ENCODE measurements around the gene GPN2.
A peak's percentile ranks its signal among the peaks of the same experiment; 100 is the strongest.

The GPN2 gene

DNA sequence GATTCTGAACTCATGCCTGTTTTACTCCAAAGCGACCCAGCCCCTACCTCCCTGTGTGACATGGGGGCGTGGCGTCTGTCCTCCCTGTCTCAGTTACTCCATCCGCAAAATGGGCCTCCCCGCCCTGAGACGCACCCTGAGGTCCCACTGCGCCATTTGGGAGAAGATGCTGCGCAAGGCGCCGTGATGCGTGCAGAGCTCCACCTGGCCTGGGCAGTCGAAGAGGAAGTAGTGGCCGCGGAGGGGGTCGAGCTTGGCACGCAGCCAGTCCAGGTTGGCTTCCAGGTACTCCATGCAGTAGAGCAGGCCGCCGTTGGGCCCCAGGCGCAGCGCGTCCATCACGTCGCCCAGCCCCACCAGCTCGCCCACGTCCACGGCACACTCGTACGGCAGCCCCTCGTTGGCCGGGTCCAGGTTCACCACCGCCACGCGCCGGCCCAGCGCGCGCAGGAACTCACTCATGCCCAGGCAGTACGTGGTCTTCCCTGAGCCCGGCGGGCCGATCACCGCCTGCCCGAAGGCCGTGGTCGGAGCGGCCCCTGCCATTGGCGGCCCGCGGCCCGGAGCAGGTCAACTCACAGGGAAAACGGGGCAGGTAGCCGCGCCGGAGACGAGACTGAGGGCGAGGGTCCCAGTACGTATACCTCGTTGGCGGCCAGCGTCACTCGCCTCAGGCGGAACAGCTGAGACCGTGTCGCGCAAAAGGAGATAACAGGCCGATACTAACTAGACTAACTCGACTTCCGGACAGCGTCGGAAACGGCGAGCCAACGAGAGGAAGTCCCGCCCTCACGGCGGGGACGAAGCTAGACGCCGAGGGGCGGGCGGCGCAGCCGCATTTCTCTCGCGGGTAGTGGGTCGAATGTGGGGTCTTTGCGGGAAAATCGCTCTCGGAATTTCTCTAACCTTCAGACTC, at the start of gene GPN2 (continued):
- TF ChIP-seq, protein P1, sequence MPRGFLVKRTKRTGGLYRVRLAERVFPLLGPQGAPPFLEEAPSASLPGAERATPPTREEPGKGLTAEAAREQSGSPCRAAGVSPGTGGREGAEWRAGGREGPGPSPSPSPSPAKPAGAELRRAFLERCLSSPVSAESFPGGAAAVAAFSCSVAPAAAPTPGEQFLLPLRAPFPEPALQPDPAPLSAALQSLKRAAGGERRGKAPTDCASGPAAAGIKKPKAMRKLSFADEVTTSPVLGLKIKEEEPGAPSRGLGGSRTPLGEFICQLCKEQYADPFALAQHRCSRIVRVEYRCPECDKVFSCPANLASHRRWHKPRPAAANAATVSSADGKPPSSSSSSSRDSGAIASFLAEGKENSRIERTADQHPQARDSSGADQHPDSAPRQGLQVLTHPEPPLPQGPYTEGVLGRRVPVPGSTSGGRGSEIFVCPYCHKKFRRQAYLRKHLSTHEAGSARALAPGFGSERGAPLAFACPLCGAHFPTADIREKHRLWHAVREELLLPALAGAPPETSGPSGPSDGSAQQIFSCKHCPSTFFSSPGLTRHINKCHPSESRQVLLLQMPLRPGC (tag by site-specific recombination; IDR thresholded peaks at IDR 0.05) = 0 out of 2 replicates have a peak, but pooled peaks have one; percentile 32
- TF ChIP-seq, protein P2, sequence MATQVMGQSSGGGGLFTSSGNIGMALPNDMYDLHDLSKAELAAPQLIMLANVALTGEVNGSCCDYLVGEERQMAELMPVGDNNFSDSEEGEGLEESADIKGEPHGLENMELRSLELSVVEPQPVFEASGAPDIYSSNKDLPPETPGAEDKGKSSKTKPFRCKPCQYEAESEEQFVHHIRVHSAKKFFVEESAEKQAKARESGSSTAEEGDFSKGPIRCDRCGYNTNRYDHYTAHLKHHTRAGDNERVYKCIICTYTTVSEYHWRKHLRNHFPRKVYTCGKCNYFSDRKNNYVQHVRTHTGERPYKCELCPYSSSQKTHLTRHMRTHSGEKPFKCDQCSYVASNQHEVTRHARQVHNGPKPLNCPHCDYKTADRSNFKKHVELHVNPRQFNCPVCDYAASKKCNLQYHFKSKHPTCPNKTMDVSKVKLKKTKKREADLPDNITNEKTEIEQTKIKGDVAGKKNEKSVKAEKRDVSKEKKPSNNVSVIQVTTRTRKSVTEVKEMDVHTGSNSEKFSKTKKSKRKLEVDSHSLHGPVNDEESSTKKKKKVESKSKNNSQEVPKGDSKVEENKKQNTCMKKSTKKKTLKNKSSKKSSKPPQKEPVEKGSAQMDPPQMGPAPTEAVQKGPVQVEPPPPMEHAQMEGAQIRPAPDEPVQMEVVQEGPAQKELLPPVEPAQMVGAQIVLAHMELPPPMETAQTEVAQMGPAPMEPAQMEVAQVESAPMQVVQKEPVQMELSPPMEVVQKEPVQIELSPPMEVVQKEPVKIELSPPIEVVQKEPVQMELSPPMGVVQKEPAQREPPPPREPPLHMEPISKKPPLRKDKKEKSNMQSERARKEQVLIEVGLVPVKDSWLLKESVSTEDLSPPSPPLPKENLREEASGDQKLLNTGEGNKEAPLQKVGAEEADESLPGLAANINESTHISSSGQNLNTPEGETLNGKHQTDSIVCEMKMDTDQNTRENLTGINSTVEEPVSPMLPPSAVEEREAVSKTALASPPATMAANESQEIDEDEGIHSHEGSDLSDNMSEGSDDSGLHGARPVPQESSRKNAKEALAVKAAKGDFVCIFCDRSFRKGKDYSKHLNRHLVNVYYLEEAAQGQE (tag by site-specific recombination; IDR thresholded peaks at IDR 0.05) = 0 out of 2 replicates have a peak, but pooled peaks have one; percentile 25
- TF ChIP-seq ZNF707 (tag by site-specific recombination; IDR thresholded peaks at IDR 0.05) = no peak
- TF ChIP-seq, protein P3, sequence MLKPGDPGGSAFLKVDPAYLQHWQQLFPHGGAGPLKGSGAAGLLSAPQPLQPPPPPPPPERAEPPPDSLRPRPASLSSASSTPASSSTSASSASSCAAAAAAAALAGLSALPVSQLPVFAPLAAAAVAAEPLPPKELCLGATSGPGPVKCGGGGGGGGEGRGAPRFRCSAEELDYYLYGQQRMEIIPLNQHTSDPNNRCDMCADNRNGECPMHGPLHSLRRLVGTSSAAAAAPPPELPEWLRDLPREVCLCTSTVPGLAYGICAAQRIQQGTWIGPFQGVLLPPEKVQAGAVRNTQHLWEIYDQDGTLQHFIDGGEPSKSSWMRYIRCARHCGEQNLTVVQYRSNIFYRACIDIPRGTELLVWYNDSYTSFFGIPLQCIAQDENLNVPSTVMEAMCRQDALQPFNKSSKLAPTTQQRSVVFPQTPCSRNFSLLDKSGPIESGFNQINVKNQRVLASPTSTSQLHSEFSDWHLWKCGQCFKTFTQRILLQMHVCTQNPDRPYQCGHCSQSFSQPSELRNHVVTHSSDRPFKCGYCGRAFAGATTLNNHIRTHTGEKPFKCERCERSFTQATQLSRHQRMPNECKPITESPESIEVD (tag by site-specific recombination; IDR thresholded peaks at IDR 0.05) = no peak
- no peak for TF ChIP-seq ZSCAN30 (tag by site-specific recombination; IDR thresholded peaks at IDR 0.05)
- TF ChIP-seq ZNF658 (tag by site-specific recombination; IDR thresholded peaks at IDR 0.05) = no peak
- TF ChIP-seq ZNF302 (tag by site-specific recombination; IDR thresholded peaks at IDR 0.05; ENCODE audit: low read depth) = no peak
- no peak for TF ChIP-seq ZNF239 (tag by site-specific recombination; IDR thresholded peaks at IDR 0.05)
- no peak for TF ChIP-seq ZFP3 (tag by site-specific recombination; IDR thresholded peaks at IDR 0.05; ENCODE audit: low read depth)
- no peak for TF ChIP-seq ZNF785 (tag by site-specific recombination; IDR thresholded peaks at IDR 0.05)
- TF ChIP-seq, protein P4, sequence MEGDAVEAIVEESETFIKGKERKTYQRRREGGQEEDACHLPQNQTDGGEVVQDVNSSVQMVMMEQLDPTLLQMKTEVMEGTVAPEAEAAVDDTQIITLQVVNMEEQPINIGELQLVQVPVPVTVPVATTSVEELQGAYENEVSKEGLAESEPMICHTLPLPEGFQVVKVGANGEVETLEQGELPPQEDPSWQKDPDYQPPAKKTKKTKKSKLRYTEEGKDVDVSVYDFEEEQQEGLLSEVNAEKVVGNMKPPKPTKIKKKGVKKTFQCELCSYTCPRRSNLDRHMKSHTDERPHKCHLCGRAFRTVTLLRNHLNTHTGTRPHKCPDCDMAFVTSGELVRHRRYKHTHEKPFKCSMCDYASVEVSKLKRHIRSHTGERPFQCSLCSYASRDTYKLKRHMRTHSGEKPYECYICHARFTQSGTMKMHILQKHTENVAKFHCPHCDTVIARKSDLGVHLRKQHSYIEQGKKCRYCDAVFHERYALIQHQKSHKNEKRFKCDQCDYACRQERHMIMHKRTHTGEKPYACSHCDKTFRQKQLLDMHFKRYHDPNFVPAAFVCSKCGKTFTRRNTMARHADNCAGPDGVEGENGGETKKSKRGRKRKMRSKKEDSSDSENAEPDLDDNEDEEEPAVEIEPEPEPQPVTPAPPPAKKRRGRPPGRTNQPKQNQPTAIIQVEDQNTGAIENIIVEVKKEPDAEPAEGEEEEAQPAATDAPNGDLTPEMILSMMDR (tag by site-specific recombination; IDR thresholded peaks at IDR 0.05) = peak; percentile 29; the same call in 1 of the 2 replicates
- peak; percentile 65 for TF ChIP-seq KLF9 (tag by site-specific recombination; IDR thresholded peaks at IDR 0.05; ENCODE audit: low read depth)
- TF ChIP-seq ZNF660 (tag by site-specific recombination; IDR thresholded peaks at IDR 0.05) = 0 out of 2 replicates have a peak, but pooled peaks have one; percentile 28
- no peak for TF ChIP-seq ZNF530 (tag by site-specific recombination; IDR thresholded peaks at IDR 0.05; ENCODE audit: low read depth)
- TF ChIP-seq, protein P5, sequence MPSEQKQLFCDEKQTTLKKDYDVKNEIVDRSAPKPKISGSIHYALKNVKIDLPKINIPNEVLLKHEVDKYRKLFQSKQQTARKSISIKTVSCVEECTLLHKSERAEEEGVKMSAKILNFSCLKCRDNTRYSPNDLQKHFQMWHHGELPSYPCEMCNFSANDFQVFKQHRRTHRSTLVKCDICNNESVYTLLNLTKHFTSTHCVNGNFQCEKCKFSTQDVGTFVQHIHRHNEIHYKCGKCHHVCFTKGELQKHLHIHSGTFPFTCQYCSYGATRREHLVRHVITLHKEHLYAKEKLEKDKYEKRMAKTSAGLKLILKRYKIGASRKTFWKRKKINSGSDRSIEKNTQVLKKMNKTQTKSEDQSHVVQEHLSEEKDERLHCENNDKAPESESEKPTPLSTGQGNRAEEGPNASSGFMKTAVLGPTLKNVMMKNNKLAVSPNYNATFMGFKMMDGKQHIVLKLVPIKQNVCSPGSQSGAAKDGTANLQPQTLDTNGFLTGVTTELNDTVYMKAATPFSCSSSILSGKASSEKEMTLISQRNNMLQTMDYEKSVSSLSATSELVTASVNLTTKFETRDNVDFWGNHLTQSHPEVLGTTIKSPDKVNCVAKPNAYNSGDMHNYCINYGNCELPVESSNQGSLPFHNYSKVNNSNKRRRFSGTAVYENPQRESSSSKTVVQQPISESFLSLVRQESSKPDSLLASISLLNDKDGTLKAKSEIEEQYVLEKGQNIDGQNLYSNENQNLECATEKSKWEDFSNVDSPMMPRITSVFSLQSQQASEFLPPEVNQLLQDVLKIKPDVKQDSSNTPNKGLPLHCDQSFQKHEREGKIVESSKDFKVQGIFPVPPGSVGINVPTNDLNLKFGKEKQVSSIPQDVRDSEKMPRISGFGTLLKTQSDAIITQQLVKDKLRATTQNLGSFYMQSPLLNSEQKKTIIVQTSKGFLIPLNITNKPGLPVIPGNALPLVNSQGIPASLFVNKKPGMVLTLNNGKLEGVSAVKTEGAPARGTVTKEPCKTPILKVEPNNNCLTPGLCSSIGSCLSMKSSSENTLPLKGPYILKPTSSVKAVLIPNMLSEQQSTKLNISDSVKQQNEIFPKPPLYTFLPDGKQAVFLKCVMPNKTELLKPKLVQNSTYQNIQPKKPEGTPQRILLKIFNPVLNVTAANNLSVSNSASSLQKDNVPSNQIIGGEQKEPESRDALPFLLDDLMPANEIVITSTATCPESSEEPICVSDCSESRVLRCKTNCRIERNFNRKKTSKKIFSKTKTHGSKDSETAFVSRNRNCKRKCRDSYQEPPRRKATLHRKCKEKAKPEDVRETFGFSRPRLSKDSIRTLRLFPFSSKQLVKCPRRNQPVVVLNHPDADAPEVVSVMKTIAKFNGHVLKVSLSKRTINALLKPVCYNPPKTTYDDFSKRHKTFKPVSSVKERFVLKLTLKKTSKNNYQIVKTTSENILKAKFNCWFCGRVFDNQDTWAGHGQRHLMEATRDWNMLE (tag by site-specific recombination; conservative IDR thresholded peaks at IDR 0.05; ENCODE audit: low read depth) = peak; percentile 81
- TF ChIP-seq ZNF366 (tag by site-specific recombination; conservative IDR thresholded peaks at IDR 0.05) = 0 out of 2 replicates have a peak, but pooled peaks have one; percentile 19
- peak; percentile 64; the same call in 1 of the 2 replicates for TF ChIP-seq ZBTB20 (tag by site-specific recombination; IDR thresholded peaks at IDR 0.05)
- TF ChIP-seq YY1 (tag by site-specific recombination; IDR thresholded peaks at IDR 0.05) = peak; percentile 46; the same call in 1 of the 2 replicates
- no peak for TF ChIP-seq GFI1B (tag by site-specific recombination; IDR thresholded peaks at IDR 0.05)
- 0 out of 2 replicates have a peak, but pooled peaks have one; percentile 6 for TF ChIP-seq ZNF768 (tag by site-specific recombination; IDR thresholded peaks at IDR 0.05)
- no peak for TF ChIP-seq ZNF473 (tag by site-specific recombination; IDR thresholded peaks at IDR 0.05)
- TF ChIP-seq, protein P6, sequence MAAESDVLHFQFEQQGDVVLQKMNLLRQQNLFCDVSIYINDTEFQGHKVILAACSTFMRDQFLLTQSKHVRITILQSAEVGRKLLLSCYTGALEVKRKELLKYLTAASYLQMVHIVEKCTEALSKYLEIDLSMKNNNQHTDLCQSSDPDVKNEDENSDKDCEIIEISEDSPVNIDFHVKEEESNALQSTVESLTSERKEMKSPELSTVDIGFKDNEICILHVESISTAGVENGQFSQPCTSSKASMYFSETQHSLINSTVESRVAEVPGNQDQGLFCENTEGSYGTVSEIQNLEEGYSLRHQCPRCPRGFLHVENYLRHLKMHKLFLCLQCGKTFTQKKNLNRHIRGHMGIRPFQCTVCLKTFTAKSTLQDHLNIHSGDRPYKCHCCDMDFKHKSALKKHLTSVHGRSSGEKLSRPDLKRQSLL (tag by site-specific recombination; IDR thresholded peaks at IDR 0.05) = no peak
- TF ChIP-seq GLI4 (tag by site-specific recombination; IDR thresholded peaks at IDR 0.05) = no peak

All from HEK293 (cell line).